GM18508 (cell line): Measurements from ENCODE around the gene RNF224.
A peak's percentile ranks its signal among the peaks of the same experiment; 100 is the strongest.

Experiments
- ATAC-seq: cut with Tn5 transposase; IDR thresholded peaks from one replicate; pipeline ENCODE4 v1.9.1; 2021; ENCODE audit warnings: moderate number of reproducible peaks; ENCODE audit not compliant: insufficient read depth, unreplicated experiment

RNF224 gene

GRCh38 chr9:137191691-137192447, 35.4 kb upstream of the RNF224 start:
- no peak for ATAC-seq

DNA sequence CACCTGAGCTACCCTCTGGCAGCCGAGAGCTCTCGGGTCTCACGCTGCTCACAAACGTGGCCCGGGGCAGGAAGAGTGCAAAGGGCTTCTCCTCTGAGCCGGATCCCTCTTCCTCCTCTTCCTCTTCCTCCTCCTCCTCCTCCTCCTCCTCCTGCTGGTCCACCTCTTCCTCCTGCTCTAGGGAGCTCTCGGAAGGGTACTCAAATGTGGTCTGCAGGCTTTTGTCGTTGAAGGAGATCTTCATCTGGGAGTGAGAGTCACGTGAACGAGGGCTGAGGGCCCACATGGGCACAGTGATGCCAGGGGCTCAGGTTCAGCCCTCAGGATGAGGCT, 34.9 kb upstream of the RNF224 start:
- ATAC-seq = no peak

DNA sequence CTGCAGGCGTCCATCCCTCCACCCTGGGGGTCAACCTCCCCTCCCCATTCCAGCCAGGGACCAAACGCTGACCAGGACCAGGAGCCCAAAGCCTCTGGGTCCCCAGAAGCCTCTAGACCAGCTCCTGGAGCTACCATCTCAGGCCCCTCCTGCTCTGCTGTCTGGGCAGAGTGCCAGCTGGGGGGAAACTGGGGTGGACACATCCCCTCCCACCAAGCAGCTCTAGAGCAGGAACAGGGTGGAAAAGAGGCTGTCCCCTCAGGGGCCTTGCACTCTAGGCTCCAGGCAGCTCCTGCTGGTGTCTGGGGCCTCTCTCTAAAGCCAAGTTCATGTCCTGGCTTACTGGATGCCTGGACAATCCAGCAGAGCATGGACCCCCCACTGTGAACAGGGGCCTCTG, 34.4 kb upstream of the RNF224 start:
- ATAC-seq = no peak

DNA sequence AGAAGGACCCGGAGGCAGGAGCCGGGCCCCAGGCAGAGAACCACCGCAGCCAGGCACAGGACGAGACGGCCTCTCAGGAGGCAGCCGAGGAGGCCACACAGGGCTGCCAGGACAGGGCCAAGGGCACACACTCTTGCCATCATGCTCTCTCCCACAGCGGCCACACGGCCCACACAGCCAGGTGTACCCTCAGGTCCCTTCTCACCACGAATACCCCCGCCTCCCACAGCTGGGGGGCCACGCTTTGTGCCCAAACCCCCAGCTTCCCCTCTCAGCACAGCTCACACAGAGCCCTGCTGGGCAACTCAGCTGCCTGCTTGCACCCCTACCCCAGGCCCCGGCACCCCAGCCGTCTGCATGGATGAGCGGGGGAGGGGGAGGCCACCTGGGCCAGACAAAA, 33.5 kb upstream of the RNF224 start:
- ATAC-seq = no peak

- ATAC-seq = no peak
Measured at GRCh38 chr9:137194388-137194787, 32.9 kb upstream of the RNF224 start.

DNA sequence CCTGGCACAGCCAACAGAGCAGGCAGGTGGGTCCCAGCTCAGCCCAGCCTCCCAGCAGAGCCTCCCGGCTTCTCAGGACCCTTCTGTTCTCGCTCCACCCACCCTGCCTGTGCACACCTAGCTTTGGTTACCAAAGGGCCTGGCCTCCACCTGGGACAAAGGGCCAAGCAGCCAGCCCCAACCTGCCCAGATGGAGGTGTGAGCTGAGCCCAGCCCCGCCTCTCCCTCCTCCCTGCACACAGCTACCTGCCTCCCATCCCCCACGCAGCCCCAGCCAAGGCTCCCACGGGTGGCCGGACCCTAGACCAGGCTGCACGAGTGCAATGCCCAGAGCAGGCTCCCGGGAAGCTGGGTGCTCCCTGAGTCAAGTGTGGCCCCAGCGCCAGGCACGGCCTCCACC, 32.4 kb upstream of the RNF224 start:
- no peak for ATAC-seq

GRCh38 chr9:137195525-137196220, 31.6 kb upstream of the RNF224 start:
- ATAC-seq = no peak

DNA sequence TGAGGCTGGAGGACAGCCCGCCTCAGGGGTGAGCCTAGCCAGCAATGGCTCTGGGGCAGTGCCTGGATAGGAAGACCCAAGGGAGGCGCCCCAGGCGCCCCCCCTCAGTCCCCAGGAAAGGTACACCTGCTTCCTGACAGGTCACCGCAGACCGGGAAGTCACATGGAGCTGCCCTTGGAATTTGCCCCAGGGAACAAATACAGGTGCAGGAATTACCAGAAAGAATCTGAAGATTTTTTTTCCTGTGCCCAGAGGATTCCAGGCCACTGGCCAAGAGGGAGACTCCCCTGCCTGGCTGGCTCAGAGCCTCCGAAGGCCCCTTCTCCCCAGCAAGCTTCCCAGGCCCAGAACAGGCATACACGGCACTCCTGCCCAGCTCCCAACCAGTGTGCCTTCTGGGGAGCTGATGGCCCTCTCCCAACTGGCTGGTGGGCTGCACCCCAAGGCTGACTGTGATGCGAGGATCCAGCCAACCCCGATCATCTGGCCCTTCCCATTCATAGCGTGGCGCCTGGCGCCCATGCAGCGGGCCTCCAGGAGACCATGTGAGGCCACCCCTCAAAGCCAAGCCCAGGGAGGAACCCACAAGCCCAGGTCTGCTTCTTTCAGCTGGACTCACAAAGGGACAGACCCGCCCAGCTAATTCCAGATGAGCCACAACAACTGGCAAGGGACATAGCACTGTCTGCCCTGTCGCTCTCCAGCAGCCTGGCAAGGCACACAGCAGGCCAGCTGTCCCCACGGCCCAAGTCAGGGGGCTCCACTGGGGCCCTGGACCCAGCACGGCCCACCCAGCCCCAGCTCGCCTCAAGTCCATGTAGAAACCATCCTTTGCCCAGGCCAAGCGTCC, 29.0 kb upstream of the RNF224 start:
- ATAC-seq = no peak

DNA sequence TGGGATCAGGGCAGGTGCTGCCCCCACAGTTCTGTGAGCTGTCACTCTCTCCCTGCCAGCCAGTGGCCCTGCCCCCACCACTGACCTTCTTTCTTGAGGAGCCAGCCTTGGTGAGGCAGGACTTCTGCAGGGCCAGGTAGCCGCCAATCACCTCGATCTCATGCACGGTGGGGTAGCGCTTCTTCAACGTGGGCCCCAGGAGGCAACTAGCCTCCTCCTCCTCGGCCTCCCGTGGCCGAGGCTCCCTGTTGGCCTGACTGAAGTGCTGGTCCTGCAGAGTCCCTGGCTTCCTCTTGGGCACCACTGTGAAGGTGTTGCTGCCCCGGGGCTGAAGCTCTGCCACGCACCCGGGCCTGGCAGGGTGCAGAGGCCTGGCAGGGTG, 28.4 kb upstream of the RNF224 start:
- ATAC-seq = no peak

DNA sequence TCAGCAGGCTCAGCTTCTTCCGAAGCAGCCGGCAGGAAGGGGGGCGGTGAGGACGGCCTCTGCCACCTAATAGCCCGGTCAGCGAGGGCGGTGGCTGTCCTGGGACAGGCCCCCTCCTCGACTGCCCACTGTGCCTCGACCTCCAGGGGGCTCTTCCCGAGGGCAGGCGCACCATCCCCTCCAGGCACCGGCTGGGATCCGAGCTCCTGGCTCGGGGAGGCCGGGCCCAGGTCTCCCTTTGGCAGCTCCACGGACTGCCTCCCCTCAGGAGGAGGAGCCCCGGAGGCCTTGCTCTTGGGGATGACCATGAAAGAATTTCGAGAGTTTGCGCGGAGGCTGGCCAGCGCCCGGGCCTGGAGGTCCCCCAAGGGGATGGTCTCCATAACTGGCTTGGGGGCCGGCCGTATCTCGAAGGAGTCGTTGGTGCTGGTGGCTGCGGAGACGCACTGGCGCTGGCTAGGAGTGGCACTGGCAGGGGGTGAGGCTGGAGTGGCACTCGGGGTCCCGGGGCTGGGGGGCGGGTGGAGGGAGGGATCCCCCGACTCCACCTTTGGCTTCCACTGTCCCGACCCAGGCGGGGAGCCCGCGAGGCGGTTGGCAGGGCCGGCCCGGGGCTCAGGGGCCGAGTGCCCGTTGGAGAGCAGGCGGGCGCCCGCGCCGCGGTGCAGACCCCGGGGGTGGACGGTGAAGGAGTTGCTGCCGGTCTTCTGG, 27.7 kb upstream of the RNF224 start:
- no peak for ATAC-seq

DNA sequence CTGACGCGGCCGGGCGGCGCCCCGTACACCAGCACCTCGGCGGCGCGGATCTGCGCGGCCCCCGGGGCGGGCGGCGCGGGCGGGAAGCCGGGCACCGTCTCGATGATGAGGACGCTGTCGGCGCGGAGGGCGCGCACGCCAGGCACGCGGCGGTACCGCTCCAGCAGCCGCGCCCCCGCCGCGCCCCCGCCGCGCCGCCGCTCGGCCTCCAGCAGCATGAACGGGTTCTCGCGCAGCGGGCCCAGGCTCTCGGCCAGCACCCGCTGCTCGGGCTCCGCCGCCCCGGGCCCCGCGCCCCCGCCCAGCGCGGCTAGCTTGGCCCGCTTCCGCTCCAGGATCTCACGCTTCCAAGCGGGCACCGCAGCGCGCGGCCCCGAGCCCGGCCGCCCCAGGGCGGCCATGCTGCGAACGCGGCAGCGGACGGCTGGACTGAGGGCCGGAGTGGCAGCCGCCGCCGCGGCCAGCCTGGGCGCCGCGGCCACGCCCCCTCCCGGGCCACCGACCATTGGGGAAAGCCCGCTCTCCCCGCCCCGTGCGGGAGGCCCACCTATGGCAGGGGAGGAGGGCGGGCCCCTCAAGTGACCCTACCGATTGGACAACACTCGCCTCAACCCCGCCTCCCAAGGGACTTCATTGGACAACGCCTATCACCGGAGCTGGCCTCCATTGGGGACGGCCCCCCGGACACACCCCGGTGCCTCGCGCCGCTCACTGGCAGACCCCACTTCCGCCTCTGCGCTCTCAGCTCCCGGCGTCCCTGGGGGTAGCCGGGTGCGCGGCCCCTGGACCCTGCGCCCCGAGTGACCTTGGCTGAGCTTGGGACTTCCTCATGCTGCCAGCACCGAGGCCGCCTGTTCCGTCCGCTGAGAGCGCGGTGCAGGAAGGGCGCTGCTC, 26.7 kb upstream of the RNF224 start, which contains the start of gene TPRN:
TPRN (minus strand) TSS at position 431 of the 894 bp plus-strand sequence; CDS start at position 401, 30 bp downstream.
- peak; percentile 69 for ATAC-seq

GRCh38 chr9:137201205-137201868, 26.0 kb upstream of the RNF224 start:
- ATAC-seq = no peak

- ATAC-seq = no peak
Measured at GRCh38 chr9:137202966-137203365, 24.3 kb upstream of the RNF224 start.

- no peak for ATAC-seq
Measured at GRCh38 chr9:137204731-137205125, 22.6 kb upstream of the RNF224 start.

- no peak for ATAC-seq
Measured at GRCh38 chr9:137205126-137206069, 21.9 kb upstream of the RNF224 start, which contains the start of the genes NDOR1 and TMEM203. Gene NDOR1 (plus strand): TSS chr9:137205700. CDS start chr9:137205778, 78 bp downstream. Gene TMEM203 (minus strand): TSS chr9:137205648. CDS start chr9:137205414, 234 bp downstream.

DNA sequence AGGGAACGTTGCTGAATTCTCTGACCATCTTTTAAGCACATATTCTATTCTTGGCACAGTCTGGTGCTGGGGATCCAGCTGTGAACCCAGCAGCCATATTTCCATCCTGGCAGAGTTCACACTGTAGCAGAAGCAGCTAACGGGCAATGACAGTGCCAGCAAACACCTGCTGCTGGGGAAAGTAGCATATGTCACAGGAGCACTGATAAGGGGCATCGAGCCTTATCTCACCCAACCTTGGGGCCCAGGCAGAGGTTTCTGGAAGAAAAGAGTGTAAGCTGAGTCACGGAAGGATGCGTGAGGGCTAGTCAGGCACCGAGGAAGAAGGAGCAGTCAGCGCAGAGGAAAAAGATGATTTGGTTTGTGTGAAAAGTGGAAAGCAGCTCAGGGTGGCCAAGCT, 20.7 kb upstream of the RNF224 start:
- no peak for ATAC-seq

GRCh38 chr9:137211532-137211931, 15.8 kb upstream of the RNF224 start:
- no peak for ATAC-seq

DNA sequence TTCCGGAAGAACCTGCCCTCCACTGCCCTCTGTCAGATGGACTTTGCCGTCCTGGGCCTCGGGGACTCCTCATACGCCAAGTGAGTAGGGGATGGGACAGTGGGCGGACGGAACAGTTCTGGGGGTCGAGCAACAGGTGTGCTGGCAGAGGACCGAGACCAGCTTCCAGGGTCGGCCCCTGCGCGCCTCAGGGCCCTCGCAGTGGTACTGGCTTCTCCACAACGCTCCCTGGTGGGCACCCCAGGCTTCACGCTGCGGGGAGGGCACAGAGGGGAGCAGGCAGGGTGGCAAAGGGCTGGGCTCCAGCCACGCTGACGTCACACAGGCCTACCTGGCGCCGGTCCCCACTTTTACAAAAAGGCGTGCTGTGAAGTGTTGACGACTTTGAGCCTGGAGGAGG, 14.8 kb upstream of the RNF224 start:
- ATAC-seq = no peak
